Activated effector memory CD4-positive, alpha-beta T cell treated with anti-CD3 and anti-CD28 coated beads, Interleukin-2, amount 50 U/mL, for 16 hours (primary cell): Measurements from ENCODE around the gene ZNF200.
"Not testable (repeated sequence)": the region's sequence is repeated elsewhere in the genome, so short reads cannot be mapped to it uniquely, and the experiment has no call there.

ENCODE experiments used
- DNase-seq: peaks from one replicate; pipeline ENCODE4 v3.0.0-alpha.2; 2020

ZNF200 gene

DNA sequence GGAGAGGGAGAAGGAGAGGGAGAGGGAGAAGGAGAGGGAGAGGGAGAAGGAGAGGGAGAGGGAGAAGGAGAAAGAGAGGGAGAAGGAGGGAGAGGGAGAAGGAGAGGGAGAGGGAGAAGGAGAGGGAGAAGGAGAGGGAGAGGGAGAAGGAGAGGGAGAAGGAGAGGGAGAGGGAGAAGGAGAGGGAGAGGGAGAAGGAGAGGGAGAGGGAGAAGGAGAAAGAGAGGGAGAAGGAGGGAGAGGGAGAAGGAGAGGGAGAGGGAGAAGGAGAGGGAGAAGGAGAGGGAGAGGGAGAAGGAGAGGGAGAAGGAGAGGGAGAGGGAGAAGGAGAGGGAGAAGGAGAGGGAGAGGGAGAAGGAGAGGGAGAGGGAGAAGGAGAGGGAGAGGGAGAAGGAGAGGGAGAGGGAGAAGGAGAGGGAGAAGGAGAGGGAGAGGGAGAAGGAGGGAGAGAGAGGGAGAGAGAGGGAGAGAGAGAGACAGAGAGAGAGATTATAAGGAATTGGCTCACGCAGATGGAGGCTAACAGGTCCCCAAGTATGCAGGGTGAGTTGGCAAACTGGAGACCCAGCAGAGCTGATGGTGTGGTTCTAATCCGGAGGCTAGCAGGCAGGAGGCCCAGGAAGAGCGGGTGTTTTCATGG is 37.1 kb downstream of the ZNF200 start:
- not testable (repeated sequence) for DNase-seq

DNA sequence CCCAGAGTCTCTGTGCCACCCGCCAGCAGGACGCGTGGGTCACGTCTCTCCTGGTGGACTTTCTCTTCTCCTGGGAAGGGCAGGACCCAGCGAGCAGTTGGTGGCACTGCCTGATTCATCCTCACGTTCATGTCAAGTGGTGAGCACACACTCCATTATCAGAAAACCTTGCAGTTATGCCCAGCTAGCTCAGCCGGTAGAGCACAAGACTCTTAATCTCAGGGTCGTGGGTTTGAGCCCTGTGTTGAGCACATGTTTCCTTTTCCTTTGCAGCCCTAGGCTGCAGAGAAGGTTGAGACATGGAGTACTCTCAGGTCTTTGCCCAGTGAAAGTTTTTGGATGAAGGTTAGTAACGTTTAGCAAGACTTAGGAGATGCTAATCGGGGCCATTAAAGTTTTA is 39.0 kb downstream of the ZNF200 start:
- no peak for DNase-seq

DNA sequence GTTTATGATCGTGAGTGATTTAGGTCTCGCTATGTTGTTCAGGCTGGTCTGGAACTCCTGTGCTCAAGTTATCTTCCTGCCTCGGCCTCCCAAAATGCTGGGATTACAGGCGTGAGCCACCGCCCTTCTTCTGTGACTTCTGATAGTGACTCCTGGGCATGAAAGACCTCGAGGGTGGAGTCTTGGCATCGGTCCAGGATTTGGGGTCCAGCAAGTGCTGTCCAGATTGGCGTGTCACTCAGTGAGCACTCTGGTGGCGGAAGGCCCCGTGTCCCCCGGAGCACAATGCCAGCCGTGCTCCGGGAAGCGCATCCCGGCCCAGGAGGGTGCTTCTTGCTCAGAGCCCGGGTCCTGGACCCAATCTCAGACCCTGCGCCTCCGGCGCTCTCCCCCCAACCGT is 40.2 kb downstream of the ZNF200 start:
- no peak for DNase-seq

DNA sequence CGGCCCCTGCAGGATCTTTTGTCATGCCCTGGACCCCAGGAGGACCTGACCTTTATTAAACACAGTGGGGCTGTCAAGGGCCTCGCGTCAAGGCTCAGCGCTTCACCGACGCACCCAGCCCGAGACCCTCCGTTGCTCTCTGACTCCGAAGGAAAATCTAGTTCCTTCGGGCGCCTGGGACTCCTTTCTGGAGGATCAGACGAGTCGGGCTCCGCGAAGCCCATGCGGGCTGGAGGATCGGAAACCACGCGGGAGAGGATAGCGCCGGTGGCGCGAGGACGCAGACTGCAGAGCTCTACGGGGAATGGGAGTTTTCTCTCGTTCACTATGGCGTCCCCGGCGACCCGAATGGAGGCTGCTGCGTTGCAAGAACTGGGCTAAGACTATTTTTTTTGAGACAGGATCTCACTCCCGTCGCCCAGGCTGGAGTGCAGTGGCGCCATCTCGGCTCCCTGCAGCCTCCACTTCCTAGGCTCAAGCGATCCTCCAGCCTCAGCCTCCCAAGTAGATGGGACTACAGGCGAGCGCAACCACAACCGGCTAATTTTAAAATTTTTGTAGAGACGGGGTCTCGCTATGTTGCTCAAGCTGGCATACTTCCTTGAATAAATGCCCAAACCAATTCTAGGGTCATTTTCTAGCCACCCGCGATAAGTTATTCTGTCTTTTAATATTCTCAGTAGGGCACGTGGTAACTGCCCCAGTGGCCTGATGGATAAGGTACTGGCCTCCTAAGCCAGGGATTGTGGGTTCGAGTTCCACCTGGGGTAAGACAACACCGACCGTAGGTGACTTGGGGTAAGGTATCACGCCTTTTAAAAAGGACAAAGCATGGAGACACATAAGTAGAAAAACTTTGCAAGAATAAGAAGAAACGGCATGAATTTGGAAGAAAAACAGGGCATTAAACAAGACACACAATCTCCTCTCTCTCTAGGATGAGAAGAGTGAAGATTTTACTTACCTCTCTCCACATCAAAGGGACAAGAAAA is 41.4 kb downstream of the ZNF200 start:
- no peak for DNase-seq

DNA sequence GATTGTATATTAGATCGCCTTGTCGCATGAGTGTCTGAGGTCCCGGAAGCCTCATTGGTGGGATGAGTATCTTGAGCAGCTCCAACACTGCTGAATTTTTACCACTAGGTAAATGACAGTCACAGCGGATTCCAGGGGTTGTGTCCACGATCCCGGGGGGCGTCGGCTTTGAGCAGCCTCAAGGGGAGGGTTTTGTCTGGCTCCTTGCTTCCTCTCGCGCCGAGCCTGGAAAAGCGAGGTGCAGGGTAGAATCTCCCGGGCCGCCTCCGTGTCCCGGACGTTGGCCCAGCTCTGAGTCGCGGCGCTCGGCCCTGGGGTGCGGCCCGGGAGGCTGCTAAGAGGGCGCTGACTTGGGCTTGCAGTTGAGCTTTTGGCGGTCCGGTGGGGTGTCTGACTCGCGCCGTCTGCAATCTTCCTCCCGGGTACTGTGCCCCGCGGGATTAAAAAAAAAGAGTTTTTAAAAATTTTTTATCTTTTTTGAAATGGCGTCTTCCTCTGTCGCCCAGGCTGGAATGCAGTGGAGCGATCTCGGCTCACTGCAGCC is 42.4 kb downstream of the ZNF200 start:
- DNase-seq = no peak

DNA sequence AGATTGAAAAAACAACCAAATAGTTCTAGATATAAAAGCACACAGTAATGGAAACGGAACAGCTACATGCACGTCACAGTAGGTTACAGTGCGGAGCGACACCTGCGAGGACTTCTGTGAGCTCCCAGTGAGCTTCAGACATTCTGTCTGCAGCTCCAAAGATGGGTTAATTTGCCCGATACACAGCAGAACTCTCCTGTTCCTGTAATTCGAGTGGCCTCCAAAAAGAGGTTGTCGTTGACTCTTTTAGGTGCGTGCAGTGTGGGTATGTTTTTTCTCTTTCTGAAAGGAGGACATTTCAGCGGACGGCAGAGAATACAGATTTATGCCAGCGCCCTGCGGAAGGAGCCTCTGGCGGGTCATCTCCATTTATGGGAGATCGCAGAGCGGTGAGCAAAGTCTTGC is 44.0 kb downstream of the ZNF200 start:
- DNase-seq = no peak

DNA sequence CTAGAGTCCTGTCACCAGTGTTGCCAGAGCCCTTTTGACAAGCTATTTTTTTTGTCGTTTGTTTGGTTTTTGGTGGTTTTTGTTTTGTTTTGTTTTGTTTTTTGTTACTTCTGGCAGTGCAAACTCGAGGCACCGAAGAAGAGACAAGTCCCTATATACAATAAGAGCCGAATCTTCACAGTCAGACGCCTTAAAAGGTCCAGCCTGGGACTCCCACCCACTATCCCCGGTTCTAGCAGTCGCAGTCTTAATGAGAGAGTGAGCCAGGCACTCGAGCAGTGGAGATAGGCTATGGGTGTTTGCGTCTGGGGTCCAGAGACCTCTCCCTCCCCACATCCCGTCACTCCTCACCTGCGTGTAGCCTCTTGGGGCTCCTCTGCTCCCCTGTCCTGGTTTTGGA is 45.1 kb downstream of the ZNF200 start:
- DNase-seq = no peak

DNA sequence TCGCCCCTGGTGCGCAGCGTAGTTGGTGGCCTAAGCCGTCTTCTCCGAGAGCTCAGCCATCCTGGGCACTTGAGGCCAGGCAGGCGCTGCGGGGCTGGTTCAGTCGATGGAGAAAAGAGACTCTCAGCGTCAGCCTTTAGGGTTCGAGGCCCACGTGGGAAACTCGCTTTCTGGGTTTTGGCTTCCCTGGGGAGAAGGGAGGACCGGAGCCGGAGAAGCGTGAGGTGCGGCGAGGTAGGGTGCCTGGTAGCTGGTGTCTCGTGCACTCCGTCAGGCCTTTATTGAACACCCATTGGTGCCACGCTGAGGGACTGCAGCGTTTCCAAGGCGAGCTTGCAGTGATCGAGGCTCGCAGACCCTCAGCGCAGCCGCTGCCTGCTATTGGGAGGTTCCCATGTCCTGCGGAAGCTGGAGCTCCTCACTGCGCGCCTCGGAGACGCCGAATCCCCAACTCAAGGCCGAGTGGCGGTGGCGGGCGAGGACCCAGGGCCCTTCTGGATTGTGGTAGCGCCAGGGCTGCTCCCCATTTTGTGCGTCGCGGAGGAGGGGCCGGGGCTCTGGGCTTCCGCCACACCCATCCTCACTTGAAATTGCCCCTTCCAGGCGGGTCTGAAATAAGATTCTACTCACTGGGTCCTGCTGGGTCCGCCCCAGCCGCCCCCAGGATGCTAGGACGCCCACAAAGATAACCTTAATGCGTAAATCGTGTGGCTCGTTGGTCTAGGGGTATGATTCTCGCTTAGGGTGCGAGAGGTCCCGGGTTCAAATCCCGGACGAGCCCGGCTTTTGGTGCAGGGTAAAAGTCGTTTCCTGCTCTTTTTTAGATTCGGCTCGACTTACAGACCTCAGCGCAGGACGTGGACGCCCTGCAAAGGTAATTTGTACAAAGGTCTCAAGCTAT is 45.8 kb downstream of the ZNF200 start:
- peak; percentile 72 for DNase-seq

DNA sequence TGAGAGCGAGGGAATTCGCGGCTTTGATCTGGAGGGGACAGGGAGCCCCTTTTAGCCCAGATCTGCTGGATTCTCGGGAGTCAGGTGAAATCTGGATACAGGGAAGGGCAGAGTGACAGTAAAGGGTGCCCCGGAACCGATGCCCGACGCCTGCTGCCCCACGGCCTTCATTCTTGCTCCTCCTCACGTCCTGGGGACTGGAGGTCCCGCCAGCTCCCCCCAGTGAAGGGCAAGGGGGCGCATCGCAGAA is 46.4 kb downstream of the ZNF200 start:
- DNase-seq = no peak

DNA sequence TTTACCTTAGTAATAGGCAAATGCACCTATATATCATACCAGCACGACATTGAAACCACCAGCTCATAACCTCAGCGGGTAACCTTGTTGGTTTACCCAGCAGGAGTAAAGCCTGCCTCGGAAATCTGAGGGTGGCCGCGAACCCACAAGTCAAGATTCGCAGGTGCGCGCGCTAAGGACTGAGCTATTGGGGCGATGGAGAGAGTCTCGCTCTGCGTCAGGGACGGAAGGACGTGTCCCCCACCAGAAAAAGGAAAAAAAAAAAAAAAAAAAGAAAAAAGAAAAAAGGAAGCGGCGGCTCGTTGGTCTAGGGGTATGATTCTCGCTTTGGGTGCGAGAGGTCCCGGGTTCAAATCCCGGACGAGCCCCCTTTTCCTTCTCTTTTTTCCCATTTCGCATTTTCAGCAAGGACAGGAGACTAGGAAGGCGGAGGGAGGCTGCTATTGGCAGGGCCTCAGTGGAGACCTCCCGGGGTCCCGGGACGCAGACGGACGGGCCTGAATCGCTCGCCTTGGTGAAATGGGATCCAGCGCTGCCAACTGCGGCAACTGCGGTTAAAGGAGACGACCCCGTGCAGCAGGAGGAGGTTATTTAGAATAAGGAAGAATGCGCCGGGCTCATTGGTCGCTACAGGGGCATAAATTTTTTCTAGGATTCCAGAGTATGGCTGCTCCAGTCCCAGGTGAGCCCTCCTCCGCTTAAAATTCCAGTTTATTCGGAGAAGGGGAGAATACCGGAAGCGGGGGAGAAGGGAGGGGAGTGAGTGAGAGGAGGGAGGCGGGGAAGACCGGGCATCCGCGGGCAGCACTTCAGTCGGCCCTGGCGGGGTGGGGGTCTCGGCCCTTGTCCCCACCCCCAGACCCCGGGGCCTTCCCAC is 46.9 kb downstream of the ZNF200 start, which contains the start of gene OR1F1:
Gene OR1F1, plus strand, starts transcription at position 407 of the 877 bp plus-strand sequence.
- DNase-seq = peak; percentile 83

DNA sequence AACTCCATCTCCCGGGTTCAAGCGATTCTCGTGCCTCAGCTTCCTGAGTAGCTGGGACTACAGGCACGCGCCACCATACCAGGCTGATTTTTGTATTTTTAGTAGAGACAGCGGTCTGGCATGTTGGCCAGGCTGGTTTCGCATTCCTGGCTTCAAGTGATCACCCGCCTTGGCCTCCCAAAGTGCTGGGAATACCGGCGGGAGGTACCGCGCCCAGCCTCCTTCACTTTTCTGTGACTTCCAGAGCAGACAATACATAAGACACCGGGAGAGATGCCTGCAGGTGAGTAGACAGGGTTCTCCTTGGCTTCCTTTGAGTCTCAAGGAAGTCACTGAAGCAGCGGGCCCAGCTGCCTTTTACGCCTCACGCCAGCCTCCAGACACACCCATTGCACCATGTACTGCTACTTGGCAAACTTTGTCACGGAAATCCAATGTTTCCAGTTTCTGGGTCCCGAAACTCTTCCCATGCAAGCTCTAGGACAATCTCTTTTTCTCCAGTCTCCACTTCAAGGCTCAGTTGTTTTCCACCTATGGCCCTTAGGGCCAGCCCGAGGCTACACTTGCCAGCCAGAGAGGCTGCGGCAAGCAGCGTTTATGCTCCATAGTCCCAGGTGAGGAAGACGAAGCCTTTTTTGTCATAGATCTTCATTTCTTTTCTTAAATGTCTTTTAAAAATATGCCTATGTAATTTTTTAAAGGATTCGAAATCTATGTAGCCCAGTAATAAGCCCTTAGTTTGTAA is 47.8 kb downstream of the ZNF200 start:
- DNase-seq = no peak

DNA sequence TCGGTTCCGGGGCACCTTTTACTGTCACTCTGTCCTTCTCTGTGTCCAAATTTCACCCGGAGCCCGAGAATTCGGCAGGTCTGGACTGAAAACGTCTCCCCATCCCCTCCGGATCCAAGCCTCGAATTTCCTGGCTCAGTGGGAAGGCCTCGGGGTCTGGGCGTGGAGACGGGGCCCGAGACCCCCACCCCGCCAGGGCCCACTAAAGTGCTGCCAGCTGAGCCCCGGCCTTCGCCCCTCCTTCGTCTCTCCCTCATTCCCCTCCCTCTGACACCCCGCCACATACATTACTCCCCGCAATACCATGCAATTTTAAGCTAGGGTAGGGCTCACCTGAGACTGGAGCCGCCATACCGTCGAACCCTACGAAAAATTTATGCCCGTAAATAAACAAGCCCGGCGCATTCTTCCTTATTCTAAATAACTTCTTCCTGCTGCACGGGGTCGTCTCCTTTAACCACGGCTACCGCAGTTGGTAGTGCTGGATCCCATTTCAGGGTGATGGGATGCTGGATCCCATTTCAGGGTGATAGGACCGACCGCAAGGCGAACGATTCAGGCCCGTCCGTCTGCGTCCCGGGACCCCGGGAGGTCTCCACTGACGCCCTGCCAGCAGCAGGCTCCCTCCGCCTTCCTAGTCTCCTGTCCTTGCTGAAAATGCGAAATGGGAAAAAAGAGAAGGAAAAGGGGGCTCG is 51.4 kb downstream of the ZNF200 start:
- no peak for DNase-seq

DNA sequence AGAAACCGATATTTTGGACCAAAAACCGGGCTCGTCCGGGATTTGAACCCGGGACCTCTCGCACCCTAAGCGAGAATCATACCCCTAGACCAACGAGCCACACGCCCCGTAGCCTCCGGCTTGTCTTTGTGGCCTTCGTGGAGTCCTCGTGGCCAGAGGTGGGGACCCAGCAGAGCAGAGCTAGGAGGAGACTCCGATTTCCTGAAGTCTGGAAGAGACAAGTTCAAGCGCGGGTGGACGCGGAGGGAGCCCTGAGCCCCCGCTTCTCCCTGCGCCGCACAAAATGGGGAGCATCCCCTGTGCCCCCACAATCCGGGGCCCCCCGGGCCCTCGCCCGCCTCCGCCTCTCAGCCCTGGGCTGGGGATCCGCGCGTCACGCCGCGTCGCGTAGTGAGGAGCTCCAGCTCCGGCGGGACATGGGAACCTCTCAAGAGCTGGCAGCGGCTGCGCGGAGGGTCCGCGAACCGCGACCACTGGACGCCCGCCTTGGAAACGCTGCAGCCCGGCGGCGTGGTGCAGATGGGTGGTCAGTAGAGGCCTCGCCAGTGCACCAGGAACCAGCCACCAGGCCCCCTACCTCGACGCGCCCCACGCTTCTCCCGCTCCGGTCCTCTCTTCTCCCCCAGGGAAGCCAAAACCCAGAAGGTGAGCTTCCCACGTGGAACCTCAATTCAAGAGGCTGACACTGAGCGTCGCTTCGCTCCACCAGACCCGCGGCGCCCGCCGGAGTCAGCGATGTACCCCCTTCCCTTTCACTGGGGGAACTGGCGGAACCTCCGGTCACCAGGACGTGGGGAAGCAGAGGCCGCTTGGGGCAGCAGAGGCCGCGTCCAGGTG is 52.1 kb downstream of the ZNF200 start:
- DNase-seq = peak; percentile 71

DNA sequence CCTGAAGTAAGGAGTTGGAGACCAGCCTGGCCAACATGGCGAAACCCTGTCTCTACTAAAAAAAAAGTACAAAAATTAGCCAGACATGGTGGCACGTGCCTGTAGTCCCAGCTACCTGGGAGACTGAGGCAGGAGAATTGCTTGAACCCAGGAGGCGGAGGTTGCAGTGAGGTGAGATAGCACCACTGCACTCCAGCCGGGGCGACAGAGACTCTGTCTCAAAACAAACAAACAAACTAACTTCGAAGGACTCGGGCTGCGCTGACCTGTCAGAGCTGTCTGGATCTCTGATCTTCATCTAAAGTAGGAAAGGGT is 52.7 kb downstream of the ZNF200 start:
- not testable (repeated sequence) for DNase-seq

DNA sequence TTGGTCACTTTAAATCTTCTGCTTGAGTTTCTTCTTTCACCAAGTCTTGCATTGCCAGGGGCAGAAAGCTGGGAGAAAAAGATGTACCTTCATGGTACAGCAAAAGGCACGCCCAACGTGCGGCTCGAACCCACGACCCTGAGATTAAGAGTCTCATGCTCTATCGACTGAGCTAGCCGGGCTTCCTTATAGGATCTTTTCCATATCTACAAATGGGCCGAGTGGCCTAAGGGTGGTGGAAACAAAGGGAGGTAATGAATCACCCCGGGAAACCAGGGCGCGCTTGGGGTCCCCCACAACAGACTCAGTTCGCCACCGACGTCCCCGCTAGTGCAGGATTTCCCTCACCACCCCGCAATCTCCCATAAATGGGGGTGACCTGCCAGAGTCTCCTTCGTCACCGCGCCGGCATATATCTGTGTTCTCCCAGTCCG is 54.5 kb downstream of the ZNF200 start:
- DNase-seq = no peak

DNA sequence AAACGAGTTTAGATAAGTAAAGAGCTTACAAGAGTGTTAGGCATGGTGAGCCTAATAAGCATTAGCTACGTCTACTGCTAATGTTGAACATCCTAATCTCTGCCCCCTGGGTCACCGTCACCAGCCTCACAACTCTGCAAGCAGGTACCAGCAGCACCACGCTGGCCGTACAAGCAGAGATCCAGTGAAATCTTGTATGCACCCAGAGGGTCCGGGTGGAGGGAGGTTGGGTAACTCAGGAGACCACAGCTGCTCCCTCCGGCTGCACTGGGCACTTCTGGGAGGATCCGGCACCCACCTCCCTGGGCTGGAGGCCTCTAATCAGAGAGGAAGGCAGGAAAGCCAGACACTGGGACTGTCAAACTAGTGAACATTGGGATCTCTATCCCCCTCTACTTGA is 55.3 kb downstream of the ZNF200 start:
- DNase-seq = no peak

DNA sequence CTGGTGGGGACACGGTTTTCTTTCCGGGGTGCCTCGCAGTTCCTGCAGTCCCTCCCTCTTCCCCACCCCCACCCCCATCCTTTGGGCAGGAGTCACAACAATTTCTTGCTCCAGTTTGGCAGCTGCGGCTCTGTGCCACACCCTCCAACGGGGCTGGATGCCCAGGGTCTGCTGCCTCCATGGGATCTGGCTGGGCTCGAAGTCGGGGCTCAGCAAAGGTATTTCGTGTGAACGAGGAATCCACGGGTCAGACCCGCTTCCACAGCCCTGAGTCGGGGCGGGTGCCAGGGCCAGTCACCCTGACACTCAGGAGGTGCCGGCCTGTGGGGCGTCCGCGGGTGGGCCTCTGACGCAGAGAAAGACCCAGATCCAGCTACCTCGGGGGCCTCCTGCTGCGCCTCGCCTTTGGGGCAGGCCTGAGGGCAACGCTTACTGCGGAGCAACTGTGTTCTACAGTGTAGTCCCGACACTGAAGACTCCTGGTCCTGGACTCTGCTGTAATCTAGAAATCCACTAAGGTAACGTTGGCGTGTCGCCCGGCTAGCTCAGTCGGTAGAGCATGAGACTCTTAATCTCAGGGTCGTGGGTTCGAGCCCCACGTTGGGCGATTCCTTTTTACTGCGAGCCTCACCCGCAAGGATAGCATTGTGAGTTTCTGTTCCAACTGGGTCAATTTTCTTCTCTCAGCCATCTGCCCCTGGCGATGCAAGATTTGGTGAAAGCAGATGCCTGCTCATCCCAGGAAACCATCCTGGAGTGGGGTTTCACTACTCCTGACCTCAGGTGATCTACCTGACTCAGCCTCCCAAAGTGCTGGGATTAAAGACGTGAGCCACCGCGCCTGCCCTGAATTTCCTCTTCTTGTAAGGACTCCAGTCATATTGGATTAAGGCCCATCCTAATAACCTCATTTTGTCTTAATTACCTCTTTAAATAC is 59.5 kb downstream of the ZNF200 start:
- DNase-seq = no peak

DNA sequence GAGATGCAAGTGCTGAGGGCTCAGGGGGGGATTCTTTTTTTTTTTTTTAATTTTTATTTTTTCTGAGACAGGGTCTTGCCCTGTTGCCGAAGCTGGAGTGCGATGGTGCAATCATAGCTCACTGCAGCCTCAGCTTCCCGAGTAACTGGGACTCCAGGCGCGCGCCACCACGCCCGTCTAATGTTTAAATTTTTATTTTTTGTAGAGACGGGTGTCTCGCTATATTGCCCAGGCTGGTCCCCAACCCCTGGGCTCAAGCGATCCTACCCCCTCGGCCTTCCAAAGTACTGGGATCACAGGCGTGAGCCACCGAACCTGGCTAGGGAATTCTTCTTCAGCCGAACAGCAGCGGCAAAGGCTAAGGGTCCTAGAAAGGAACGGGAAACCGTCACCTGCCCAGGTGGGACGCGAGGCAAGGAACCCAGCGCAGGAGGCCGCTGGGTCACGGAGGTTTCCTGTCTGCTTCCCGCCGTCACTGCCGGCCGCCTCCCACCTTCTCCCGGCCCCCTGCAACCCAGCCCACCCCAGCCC is 60.3 kb downstream of the ZNF200 start:
- no peak for DNase-seq
